Activated CD4-positive, alpha-beta T cell treated with anti-CD3 and anti-CD28 coated beads for 4 hours (primary cell): Measurements from ENCODE around the gene PITHD1.
"Not testable (repeated sequence)": the region's sequence is repeated elsewhere in the genome, so short reads cannot be mapped to it uniquely, and the experiment has no call there.

Source experiments
- DNase-seq, 2 donors: peaks; one replicate each; pipeline ENCODE4 v3.0.0-alpha.2; 2020

PITHD1 gene, protein sequence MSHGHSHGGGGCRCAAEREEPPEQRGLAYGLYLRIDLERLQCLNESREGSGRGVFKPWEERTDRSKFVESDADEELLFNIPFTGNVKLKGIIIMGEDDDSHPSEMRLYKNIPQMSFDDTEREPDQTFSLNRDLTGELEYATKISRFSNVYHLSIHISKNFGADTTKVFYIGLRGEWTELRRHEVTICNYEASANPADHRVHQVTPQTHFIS

DNA sequence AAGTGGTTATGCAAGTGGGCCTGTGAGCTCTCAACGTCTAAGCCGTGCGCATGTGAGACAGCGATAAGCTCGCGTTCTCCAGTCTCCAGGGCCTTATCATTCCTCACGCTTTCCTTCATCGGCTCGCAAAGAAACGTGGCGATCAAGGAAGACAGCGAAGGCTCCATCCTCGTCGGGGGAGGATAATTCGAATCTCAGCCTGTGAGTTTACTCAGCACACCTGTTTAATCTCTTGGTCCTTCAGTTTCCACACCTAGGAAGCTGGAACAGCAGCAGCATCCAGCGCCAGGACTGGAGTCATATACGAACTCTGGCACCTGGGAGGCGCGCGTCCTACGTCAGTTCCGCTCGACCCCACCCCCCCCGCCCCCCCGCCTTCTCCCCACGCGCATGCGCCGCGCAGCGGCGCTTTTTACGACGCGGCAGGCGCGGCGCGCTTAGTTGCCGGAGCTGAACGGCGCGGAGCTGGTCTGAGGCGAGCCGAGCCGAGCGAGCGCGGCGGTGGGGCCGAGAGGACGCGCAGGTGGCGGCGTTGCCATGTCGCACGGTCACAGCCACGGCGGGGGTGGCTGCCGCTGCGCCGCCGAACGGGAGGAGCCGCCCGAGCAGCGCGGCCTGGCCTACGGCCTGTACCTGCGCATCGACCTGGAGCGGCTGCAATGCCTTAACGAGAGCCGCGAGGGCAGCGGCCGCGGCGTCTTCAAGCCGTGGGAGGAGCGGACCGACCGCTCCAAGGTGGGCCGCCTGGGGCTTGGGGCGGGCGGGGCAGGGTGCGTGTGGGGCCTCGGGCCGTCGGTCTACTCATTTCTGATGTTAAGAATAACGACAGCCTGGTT lies at the start of gene PITHD1:
Gene PITHD1, plus strand, starts transcription at position 440 of the 836 bp plus-strand sequence. Its CDS starts 98 bp downstream, at position 538.
- DNase-seq, result peak; percentile 65 to 79

DNA sequence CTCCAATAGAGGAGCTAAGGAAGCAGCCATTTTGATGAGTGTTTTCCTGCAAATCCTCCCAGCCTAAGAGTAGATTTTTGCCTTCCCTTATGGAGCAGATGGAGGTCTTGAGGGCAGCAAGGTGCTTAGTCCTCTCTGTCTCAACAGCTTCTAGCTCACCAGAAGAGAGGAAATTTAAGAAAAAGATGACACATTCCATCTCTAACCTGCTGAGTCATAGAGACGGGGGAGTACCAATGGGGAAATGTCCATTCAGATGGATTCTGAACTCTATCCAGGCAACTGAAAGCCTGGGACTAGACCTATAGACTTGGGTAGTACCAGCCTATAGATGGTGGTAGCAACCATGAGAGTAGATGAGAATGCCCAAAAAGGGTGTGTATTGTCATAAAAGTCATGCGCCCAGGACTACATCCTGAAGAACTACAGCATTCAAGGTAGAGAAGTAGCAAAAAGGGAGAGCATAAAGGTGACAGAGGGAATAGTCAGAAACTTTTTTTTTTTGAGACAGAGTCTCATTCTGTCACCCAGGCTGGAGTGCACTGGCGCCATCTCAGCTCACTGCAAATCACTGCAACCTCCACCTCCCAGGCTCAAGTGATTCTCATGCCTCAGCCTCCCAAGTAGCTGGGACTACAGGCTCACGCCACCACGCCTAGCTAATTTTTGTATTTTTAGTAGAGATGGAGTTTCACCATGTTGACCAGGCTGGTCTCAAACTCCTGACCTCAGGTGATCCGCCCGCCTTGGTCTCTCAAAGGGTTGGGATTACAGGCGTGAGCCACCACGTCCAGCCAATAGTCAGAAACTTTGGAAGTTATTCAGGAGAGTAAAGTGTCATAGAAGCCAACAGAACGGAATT lies 45.6 kb upstream of the PITHD1 start:
- DNase-seq, result no peak

DNA sequence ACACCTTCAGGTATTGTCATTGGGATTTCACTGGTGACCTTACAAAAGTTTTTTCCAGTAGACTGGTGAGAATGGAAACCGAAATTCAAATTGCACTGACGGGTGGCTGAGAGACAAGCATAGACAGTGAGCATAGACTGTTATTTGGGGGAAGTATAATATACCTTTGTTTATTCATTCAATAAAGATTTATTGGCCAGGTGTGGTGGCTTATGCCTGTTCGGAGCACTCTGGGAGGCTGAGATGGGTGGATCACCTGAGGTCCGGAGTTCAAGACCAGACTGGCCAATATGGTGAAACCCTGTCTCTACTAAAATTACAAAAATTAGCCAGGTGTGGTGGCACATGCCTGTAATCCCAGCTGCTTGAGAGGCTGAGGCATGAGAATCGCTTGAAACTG lies 44.9 kb upstream of the PITHD1 start:
- not testable (repeated sequence) for DNase-seq

DNA sequence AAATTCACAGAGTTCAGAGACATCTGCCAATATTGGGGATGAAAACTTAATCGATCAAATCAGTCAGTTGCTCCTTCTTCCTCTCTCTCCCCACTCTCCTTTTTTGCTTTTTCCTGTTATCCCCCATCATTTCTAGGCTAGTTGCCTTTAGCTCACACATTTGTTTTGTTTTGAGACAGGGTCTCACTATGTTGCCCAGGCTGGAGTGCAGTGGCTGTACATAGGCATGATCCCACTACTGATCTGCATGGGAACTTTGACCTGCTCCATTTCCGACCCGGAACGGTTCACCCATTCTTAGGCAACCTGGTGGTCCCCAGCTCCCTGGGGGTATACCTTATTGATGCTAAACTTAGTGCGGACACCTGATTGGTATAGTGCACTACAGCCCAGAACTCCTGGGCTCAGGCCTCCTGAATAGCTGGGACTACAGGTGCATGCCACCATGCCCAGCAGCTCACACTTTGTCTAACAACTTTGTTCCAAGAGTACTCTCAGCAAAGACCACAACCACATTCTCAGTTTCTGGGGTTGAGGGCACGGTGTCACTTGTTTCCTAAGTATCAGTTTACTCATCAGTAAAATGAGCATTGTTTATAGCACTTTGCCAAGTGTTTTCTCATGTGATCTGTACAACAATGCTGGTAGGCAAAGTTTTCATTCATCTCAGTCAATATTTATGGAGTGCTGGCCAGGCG lies 41.6 kb upstream of the PITHD1 start:
- no peak for DNase-seq

DNA sequence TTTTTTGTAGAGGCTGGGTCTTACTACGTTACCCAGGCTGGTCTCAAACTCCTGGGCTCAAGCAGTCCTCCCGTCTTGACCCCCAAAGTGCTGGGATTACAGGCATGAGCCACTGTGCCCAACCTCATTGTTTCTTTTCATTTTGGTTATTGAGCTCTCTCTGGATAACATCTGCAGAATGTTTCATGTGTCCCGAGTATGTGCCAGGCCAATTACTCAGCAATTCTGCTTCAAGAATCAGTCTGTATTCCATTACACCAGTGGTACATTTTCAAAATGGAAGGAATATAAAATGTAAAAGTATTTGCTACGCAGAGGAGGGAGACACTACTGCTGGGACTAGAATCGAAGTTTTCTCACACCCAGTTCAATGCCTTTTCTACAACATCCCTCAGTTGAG lies 36.6 kb upstream of the PITHD1 start:
- DNase-seq, result no peak

DNA sequence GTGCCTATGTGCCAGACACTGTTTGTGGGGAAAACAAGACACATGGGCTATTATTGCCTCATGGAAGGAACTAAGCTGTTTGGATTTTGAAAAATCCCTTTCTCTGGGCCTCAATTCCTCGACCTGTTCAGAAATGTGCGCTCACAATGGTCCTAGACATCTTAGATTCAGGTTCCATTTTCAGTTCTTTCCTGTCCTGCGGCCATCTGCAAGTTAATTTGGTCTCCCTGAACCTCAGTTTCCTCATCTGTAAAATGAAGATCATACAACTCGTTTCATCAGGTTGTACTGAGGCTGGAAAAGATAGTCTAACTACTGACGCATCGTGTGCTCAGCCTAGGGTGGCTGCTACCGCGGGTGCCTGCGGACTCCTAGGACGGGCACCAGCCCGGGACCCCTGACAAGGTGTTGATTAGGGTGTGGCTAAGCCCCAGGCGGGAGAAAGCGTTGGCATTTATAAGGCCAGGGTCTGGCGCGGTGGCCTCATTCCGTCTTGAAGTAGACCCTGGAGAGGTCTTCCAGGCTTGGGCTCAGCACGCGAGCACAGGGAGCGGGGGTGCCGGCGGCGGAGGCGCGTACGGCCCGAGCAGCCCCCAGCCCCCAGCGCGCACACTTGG lies 35.4 kb upstream of the PITHD1 start:
- DNase-seq, result no peak

DNA sequence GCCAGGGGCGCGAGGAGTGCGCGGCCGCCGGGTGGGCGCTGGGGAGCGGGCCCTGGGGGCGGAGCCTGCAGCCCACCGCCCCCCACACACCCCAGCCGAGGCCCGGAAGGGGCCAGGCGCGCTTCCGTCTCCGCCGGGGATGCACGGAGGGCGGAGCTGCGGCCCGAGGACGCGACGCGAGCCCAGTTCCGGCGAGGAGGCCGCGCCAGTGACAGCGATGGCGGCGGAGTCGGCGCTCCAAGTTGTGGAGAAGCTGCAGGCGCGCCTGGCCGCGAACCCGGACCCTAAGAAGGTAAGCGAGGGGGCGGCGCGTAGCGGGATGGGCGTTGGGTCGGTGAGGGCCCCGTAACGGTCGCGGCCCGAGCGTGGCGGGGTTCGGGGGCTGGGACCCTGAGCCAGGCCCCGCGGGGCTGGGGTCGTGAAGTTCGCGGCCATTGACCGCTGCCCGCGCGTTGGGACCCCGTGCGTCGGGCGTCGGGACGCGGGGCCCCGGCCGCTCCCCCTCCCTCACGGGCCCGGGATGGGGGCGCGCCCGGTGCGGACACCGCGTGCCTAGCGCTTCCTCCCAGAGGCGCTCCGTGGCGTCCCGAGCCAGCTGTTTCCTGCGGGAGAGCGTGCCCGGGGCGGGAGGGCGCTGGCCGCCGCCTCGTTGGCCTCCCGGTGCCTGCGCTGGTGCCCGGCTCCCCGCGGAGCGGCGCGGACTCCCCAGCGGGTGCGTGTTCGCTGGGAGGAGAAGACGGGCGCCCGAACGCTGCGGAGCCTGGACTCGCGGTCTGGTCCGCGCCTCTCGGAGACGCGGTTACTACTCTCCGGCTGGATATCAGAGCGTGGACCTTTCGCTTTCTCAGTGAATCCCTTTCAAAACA lies 34.7 kb upstream of the PITHD1 start, which contains the start of gene ELOA:
Gene ELOA, plus strand, starts transcription at position 185 of the 866 bp plus-strand sequence. Its CDS starts 33 bp downstream, at position 218.
- DNase-seq, result peak; percentile 71 to 76

DNA sequence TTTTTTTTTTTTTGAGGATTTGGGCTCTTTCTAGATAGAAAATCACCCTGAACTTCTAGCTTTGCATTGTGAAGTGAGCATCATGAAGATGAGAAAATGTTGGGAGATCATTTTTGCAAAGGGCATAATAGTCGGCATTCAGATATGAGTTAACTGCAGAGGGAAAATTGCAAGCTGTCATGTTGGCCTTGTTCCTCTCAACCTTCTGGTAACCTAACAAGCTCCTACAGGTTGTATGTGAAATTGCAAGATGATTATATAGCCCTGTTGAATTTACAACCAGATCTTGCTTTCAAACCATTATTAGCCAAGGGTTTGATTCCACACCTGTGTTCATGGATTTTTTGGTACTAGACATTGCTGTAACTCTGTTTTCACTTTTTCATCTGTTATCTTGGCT lies 32.7 kb upstream of the PITHD1 start:
- no peak for DNase-seq

DNA sequence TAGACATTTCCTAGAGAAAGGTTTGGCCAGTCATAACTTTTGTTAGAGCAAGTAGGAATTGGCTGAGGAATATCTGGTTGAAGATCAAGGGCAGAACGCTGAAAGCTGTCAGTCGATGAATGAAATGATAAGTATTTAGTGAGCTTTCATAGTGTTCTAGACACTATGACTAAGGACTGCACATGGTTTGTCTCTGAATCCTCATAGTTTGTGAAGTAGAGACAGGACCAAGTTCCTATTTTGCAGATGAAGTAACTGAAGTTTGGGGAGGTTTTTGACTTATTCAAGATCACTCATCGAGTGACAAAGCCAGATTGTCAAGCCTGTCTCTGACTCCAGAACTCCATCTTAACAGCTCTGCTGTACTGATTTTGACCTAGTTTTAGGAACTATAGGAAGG lies 30.2 kb upstream of the PITHD1 start:
- DNase-seq, result no peak

DNA sequence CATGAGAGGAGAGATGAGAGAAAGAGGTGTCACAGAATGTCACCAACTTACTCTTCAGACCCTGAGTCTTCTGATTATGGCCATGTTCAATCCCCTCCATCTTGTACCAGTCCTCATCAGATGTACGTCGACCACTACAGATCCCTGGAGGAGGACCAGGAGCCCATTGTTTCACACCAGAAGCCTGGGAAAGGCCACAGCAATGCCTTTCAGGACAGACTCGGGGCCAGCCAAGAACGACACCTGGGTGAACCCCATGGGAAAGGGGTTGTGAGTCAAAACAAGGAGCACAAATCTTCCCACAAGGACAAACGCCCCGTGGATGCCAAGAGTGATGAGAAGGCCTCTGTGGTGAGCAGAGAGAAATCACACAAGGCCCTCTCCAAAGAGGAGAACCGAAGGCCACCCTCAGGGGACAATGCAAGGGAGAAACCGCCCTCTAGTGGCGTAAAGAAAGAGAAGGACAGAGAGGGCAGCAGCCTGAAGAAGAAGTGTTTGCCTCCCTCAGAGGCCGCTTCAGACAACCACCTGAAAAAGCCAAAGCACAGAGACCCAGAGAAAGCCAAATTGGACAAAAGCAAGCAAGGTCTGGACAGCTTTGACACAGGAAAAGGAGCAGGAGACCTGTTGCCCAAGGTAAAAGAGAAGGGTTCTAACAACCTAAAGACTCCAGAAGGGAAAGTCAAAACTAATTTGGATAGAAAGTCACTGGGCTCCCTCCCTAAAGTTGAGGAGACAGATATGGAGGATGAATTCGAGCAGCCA lies 27.0 kb upstream of the PITHD1 start:
- DNase-seq, result peak; percentile 25 to 39

DNA sequence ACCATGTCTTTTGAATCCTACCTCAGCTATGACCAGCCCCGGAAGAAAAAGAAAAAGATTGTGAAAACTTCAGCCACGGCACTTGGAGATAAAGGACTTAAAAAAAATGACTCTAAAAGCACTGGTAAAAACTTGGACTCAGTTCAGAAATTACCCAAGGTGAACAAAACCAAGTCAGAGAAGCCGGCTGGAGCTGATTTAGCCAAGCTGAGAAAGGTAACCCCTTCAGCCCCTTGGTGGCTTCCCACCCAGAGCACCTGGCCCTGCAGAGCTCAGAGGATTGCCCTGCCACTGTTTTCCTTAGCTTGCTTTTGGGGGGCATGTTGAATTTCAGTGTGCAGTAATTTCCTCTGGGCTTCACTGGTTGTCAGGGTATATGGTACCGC lies 26.4 kb upstream of the PITHD1 start:
- DNase-seq, result no peak

DNA sequence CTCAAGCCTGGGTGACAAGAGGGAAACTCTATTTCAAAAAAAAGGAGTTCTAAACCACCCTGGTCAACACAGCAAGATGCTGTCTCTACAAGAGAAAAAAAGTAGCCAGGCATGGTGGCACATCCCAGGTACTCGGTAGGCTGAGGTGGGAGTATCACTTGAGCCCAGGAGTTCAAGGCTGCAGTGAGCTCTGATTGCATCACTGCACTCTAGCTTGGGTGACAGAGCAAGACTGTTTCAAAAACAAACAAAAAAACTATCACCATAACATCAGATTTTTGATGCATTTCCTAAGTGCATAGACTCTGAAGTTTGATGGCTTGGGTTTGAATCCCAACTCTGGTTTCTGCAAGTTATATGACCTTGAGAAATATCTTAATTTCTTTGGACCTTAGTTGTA lies 25.3 kb upstream of the PITHD1 start:
- DNase-seq, result no peak

DNA sequence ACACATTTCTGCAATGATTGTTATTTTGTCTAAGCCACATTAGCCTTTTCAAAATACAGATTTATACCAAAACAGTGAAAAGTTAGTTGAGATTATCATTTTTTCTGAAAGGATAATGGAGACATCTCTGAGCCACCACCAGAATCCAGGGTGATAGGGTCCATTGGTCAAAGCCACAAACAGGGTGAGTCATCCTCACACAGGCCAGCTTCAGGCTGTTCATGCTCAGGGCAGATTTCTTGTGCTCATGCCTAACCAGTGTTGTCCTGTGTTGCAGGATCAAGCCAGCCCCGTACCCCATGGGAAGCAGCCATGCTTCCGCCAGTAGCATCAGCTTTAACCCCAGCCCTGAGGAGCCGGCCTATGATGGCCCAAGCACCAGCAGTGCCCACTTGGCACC lies 21.5 kb upstream of the PITHD1 start:
- no peak for DNase-seq

DNA sequence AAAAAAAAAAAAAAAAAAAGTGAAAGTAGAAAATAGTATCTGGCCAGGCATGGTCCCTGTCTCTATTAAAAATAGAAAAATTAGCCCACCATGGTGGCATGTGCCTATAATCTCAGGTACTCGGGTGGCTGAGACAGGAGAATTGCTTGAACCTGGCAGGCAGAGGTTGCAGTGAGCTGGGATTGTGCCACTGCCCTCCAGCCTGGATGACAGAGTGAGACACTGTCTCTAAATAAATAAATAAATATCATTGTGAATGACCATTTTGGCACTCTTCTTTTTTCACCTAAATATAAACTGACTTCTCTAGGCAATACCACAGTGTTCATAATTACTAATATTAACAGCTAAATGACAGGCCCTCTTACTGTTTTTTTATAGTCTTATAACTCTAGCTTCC lies 20.4 kb upstream of the PITHD1 start:
- no peak for DNase-seq

DNA sequence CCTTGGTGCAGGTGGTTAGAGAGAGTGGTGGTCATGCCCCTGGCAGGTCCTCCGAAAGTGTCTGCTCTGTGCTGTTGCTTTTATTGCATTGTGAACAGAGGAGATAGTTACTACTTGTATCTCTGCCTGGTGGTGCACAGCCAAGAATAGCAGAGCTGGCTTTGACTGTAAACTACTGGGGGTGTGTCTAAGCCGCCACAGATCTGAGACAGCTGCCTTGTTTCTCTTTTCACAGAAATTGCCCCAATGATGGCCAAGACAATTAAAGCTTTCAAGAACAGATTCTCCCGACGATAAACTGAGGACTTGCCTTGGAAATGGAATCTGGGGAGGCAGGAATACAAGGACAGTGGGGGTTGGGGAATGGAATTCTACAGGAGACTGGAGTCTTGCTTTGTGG lies 18.9 kb upstream of the PITHD1 start:
- DNase-seq, result no peak

DNA sequence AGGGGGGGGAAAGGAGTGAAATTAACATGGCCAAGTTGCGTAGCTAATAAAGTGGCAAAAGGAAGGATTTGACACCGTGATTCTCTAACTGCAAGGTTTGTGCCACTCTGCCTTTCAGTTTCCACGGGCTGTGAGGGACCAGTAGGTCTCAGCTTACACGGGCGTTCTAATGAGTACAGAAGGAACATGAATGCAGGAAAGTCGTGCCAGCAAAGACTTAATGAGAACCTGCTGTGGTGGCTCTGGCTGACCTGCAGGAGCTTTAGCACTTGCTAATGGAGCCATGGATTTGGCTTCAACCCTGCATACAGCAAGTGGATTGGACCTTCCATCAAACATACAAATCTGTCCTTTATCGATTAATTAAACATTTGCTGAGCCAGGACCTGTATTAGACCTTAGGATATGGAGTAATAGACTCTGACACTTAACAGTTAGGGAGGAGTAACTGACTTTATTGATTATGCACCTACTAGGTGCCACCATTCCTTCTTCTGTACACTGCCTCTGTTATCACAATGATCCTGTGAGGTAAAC lies 15.1 kb upstream of the PITHD1 start:
- DNase-seq, result no peak

DNA sequence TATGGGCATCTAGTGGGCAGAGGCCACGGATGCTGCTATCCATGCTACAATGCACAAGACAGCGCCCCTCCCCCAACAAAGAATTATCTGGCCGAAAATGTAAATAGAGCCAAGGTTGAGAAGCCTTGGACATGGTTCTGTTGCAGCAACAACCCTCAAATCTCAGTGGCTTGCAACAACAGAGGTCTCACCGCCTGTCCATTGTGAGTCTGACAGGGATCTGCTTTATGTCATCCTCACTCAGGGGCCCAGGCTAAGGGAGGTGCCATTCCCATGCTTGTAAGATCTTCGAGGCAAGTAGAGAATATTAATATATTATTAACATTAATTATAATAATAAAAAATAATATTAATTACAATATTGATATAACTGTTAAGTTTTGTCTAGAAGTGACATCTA lies 9.5 kb upstream of the PITHD1 start:
- no peak for DNase-seq

DNA sequence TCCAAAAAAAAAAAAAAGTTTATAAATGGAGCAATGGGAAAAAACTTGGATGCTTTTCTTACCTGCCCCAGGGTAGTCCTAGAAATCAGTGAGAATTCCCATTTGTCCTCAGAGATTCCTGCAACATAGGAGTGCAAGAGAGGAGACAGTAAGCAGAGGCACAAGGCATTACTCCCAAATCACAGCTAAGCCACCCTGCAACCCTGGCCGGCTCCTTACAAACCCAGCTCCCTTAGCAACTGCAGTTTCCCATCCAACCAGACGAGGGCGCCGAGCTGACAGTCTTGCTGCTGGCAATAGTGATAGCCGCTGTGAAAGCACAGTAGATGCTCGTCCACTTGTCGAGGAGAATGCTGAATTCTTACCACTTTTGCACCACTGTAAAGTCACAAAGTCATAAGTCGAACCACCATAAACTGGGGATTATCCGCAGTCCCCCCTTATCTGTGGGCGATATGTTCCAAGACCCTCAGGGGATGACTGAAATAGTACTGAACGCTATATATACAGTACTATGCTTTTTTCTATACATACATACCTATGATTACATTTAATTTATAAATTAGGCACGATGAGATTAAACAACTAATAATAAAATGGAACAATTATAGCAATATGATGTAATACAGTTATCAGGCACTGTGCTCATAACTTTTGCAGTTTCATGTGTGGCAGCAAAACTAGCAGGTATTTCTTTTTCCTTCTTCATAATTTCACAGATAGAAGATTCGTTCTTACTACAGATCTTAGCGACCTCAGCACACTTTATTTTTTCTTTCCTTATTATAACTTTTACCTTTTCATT lies 6.0 kb upstream of the PITHD1 start:
- DNase-seq, result peak; percentile 78 to 89

DNA sequence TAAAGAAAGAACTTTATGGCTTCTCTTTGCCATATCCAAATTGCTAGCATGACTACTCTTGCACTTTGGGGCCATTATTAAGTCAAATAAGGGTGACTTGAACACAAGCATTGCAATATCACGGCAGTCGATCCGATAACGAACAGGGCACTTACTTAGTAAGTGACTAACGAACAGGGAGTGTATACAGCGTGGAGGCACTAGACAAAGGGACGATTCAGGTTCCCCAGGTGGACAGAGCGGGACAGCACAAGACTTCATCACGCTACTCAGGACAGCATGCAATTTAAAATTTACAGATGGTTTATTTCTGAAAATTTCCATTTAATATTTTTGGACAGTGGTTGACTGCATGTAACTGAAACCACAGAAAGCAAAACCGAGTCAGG lies 5.4 kb upstream of the PITHD1 start:
- DNase-seq, result no peak
